ENCODE measurements around the gene CDH4.

GRCh38 chr20:61763740-61764400, 511.8 kb downstream of the CDH4 start:
- TF ChIP-seq POLR2AphosphoS5 (IDR thresholded peaks at IDR 0.05) (no peak), POLR2A (IDR thresholded peaks at IDR 0.05) (no peak), CTCF (IDR thresholded peaks at IDR 0.05) (no peak), EP300 (IDR thresholded peaks at IDR 0.05; ENCODE audit: low read depth) (no peak)
